ENCODE results near the gene RNF130. TPM values are rescaled to one million over a fixed set of nuclear protein-coding genes. Genes with fewer than 3 reads are reported as not detected.
"Not testable (repeated sequence)": the region's sequence is repeated elsewhere in the genome, so short reads cannot be mapped to it uniquely, and the experiment has no call there.

The RNF130 gene
- total RNA-seq, 1 donor from 2014 or later, result 32.4 TPM

DNA sequence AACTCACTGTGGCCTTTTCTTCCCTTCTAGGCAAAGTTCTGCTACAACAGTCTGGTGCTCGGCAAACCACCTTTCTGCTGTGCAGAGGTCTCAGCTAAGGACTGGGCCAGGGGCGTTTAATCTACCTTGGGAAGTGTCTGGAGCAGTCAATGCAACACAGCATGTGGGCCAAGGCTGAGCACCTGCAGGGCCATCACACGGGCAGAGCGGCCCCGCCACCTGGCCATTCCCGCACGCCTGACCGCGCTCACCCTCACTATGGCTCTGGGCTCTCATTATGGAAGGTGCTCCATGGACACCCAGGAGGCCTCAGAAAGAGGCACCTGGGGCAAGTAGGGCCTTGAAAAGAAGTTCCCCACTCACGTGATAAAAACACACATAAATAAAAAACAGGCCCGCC lies 98.2 kb downstream of the RNF130 start:
- no peak for DNase-seq

DNA sequence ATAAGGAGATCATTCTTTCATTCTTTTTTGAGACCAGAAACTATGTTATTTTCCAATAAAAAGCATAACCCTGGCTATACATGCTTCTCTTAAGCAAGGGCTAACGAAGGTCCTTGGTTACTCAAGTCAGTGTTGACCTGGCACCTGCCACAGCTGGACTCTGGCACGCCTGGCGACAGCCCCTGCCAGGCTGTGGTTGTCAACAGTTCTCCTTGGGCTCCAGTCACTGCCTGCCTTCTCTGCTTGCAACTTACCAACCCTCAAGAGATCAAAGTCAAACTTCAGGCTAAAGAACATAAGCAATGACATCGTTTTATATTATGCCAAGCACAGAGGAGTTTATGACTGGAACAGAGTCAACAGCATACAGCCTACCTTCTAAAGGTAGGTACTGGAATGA lies 102.4 kb downstream of the RNF130 start:
- no peak for DNase-seq

DNA sequence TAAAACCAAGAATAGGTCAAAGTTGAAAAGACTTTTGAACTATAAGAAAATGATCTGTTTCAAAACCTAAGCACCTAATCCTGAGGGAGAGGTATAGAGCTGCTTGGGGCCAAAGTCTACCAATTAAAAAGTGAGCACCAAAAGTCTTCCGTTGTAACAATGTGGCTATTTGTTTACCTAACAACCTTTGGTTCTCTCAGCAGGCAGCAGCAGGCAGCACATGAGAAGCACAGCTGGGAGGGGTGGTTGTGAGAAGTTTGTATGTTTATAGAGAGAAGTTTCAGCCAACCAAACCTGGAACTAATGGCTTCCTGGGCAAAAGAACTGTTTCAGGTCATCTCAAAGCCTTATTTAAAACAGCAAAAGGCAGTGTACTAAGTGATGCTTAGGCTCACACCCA lies 104.1 kb downstream of the RNF130 start:
- DNase-seq, result no peak

DNA sequence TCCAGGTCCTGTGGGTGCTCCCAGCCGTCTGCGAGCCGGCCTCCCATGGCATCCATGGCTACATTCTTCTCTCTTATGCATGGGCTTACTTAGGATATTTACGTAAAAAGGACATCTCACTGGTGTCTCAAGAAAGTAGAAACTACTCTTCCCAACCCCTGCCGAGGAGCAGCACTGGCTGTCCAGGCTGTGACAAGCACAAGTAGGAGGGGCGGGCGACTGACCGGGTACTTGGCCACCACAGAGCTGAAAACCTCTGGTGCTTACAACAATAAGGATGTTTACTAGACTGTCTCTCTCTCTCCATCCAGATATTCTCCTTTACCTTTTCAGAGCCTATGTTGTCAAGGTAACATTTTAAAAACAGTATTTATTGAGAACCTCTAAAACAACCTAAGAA lies 107.5 kb downstream of the RNF130 start:
- DNase-seq, result no peak

DNA sequence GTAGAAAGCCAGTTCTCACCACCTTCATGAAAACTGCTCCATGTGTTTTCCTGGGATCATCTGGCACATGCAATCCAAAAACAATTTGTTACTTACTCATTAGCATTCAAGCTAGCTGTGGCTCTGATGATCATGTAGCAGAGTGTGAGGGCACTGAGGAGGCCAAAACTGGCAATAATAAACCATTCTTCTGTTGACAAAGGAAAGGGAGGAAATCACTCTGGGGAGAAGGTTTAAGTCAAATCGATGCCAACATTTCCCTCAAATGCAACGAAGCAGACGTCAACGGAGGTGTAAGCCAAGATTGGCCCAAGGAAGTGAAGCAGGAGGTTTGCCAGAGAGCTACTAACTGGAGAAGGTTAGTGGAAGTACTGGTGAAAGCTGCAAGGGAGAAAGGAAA lies 108.2 kb downstream of the RNF130 start:
- no peak for DNase-seq

DNA sequence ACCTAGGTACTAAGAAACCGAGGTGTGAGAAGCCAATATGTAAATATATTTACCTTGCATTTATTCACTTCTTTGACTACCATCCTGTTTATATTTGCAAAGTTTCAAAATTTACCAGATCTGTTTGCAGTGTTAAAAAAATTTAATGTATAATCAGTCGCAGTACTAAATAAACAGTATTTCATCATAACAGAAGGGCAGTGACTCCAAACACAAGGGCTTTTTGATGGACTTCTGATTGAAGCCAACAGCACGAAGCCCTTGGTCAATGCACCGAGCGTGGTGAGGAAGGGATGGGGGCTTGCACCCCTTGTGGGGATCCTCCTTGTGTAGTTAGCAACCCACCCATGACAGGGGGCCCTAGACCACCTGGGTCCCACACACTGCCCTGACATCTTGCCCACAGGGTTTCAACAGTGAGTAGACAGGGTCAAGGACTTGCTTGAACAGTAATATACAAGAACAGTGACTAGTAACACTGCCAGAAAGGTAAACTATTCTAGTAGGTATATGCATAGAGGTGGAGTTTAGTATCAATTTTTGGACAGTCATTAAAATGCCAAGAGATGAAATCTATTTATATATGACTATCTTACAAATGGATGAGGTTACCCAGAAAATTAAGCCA lies 111.2 kb downstream of the RNF130 start:
- no peak for DNase-seq

DNA sequence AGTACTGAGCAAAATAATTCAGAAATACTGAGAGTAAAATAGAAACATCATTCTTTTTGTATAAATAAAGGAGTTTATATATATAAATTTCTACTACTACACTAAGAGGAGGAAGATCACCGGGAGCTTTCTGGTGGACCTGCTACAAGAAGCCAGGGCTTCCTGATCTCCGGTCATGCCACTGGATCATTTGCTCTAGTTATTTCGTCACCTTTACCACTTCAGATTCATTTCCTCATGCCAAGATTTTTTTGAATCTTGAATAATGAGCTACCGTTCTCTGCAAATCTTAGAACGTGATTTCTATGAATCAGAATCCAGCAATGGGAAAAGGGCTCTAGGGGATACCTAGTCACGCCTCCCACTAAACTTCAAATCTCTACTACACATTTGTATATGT lies 111.9 kb downstream of the RNF130 start:
- DNase-seq, result no peak

DNA sequence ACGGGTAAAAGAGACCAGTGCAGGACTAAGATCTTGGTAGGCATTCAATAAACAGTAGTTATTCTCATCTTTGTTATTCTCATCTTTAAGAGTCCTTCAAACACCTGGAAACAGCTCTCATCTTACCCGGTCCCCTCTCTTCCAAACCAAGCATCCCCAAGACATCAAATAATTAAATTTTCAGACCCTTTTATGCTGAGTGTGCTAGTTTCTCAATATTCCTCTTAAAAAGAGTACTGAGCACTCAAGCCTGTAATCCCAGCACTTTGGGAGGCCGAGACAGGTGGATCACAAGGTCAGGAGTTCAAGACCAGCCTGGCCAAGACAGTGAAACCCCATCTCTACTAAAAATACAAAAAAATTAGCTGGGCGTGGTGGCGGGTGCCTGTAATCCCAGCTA lies 112.4 kb downstream of the RNF130 start:
- DNase-seq, result not testable (repeated sequence)

DNA sequence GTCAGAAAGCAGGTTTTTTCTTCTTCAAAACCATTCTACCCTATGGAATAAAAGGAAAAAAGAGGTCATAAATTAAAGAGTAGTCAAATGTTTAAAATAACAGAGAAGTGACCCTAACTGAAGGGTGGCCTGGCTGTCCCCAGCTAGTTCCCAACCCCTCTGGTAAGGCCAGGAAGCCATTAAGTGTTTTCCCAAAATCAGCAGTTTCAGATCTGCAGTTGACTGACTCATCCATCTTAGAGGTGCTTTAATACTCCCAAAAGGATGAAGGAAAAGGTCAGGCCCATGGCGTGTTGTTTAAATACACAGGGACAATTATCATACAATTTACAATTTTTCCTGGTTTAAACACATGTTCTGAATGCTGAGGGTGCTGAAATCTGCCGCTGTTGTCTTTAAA lies 115.9 kb downstream of the RNF130 start:
- DNase-seq, result no peak

DNA sequence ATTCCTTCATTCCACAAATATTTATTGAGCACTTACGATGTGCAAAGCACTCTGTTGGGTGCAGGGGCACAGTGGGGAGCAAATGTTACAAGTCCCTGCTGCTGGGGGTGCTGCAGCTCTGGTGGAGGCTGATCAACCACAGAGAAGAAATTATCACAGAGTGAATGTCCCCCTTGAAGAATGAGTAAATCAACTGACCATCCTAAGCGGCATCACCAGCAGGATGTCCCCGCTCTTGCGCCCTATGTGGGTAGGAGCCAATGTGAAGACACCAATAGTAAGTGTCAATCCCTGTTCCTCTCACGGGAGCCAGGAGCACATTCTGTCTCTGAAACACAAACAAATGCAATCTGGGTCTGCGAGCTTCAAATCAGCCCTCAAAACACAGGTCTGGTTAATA lies 116.5 kb downstream of the RNF130 start:
- no peak for DNase-seq

DNA sequence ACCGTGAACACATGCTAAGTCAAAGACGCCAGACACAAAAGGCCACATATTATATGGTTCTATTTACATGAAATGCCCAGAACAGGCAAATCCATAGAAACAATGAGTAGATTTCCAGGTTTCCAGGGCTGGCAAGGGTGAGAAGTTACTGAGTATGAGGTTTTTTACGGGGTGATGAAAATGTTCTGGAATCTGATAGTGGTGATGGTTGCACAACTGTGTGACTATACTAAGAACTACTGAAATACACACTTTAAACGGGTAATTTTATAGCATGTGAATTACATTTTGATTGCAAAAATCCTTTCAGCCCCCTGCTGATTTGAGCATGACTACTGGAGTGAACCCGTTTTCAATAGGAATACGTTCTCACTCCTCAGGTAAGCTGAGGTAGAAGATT lies 117.1 kb downstream of the RNF130 start:
- DNase-seq, result no peak

DNA sequence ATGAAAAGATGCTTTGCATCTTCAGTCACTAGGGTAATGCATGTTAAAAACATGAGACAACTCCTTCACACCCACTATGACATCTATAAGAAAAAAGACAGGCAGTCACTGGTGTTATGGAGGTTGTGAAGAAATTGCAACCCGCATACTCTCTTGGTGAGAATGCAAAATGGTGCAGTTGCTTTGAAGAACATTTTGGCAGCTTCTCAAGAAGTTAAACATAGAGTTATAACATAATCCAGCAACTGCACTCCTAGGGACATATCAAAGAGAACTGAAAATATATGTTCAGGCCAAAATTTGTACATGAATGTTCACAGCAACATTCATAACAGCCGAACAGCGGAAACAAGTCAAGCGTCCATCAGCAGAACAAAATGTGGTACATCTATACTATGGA lies 117.6 kb downstream of the RNF130 start:
- no peak for DNase-seq

DNA sequence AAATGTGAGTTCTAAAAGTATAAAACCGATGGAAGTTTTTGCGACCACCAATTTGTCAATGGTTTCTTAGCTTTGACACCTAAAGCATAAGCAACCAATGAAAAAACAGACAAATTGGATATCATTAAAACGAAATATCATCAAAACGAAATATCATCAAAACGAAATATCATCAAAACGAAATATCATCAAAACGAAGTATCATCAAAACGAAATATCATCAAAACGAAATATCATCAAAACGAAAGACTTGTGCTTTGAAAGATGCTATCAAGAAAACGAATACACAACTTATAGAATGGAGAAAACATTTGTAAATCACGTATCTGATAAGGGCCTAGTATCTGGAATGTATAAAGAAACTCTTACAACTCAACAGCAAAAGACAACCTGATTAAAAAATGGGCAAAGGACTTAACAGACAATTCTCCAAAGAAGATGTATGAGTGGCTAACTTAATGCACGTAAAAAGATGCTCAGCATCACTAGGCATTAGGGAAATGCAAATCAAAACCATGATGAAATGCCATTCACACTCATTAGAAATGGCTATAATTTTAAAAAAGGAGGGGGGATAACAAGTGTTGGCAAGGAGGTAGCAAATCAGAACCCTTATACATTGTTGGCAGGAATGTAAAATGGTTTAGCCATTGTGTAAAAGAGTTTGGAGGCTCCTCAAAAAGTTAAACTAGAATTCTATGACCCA lies 134.4 kb downstream of the RNF130 start:
- DNase-seq, result no peak

DNA sequence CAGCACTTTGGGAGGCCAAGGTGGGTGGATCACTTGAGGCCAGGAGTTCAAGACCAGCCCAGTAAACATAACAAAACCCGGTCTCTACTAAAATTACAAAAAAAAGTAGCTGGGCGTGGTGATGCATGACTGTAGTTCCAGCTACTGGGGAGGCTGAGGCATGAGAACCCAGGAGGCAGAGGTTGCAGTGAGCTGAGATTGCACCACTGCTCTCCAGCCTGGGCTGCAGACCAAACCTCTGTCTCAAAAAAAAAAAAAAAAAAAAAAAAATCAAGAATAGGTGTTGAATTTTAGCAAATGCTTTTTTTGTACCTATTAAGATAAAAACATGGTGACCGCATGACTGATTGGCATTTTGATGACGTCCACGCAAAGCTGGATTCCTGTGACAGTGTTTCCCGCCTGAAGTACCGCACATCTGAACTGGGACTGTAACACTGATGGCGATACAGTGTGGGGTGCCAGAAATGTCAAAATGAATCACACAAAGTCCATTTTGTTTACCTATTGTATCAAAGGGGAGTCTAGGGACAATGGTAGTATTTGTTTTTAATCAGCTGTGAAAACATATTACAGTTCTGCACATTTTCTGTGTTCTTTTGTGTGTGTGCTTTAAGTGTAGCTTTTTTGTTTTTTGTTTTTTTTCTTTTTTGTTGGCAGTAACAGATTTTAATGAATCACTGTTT lies 140.6 kb downstream of the RNF130 start:
- DNase-seq, result no peak

DNA sequence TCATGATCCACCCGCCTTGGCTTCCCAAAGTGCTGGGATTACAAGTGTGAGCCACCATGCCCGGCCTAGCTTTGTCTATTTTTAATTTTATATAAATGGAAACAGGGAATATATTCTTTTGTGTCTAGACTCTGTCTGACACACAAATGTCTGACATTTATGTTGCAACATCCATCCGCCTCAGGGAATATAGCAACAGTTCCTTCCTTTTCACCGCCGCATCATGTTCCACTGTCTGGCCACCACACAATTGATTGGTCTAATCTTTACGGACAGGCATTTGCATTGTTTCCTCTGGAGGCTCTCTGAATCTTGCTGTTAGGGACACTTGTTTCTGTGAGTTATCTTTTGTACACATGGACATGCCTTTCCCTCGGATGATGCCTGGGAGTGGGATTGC lies 143.7 kb downstream of the RNF130 start:
- DNase-seq, result no peak

DNA sequence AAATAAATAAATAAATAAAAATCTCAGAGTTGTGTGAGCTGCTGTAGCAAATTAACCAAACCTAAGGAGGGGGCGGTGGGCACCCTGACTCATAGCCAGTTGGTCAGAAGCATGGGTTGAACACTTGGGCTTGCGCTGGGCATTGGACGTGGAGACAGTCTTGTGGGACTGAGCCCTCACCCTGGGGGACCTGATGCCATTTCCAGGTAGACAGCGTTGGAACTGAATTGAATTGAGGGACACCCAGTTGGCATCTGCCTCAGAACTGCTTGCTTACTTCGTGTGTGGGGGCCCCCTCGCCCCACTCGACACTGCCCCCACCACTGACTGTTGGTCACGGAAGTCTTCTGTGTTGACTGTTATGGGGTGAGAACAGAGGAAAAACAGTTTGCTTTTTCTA lies 144.9 kb downstream of the RNF130 start:
- no peak for DNase-seq

DNA sequence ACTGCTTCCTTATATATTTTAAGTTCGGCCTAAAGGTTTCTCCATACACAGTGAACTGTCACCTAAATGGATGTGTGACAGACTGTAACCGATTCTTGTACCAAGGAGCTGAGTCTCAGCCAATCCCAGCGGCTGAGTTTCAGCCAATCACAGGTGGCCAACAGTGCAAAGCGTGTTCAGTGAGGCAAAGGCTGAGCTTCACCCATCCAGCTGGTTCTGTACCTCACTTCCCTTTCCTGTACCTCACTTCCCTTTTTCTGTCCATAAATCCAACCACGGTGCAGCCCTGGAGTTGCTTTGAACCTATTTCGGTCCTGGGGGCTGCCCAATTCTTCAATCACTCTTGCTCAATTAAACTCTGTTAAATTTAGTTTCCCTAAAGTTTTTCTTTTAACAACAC lies 148.1 kb downstream of the RNF130 start:
- DNase-seq, result no peak

DNA sequence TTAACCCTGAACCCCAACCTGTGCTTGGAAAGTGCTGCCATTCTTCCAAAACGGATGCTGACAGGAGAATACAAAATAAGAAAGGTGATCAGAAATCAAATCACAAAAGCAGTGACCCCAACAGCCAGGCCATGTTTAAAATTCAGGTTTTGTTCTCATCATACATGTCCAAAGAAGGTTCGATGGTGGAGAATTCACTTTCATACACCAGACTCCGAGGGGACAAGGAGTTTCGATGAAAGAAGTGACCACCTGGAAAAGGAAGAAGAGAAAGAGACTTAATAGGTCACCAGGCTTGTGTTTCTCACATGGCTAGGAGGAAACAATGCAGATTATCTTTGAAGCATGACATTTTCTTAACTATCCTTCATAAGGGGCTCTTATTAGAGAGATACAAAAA lies 151.4 kb downstream of the RNF130 start:
- no peak for DNase-seq

DNA sequence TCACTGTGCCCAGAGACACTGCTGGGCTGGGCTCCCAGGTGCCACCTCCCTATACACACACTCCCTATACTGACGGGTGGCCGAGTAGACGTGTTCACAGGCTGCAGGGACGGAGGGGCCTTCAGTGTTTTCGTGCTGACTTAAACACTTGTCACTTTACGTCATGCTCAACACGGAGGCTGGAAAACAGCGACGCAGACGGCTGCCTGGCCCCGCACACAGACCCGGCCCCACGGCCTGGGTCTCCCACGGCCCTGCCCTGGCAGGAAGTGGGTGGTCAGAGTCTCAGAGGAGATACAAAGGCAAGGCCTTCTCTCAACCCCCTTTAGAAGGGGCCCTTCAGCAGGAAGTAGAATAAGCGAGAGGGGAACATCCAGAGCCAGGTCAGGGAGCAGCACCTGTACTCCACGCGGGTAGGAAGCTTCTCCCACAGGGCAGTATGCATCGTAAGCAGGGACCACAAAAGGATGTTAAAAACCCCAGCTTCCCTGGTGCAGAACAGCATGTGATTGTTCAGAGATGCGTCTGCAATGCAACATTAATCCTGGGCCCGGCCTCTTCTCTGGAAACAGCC lies 152.0 kb downstream of the RNF130 start:
- DNase-seq, result no peak

DNA sequence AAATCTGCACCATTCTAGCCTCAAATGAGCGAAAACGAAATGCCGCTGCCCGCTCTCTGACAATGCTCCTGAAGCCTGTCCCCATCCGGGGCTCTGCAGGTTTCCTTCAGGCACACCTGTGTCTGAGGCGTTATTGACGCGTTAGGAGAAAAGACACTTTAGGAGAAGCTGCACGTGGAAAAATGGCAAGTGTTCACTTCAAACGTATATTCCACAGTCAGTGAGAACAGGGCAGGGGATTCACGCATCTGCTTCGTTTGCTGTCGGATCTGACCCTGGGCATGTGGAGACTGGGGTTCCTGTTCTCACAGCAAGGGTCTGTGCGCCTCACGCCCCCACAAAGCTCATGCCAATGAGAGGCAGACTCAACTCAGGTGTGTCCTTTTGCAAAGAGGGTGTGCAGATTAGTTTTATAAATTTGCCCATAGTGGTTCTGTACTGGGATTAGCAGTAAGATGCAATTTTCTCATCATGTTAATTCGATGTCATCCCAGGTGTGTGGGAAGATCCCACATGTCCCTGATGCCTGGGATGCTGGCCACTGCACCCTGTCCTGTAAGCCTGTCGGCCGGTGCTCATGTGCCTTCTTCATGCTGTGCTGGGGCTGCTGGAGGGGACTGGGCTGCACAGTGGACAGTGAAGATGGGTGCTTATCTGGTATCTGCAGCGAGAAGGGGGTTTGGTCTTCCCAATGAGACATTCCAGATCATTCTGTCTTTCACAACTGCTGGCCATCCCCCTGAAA lies 152.6 kb downstream of the RNF130 start:
- no peak for DNase-seq

DNA sequence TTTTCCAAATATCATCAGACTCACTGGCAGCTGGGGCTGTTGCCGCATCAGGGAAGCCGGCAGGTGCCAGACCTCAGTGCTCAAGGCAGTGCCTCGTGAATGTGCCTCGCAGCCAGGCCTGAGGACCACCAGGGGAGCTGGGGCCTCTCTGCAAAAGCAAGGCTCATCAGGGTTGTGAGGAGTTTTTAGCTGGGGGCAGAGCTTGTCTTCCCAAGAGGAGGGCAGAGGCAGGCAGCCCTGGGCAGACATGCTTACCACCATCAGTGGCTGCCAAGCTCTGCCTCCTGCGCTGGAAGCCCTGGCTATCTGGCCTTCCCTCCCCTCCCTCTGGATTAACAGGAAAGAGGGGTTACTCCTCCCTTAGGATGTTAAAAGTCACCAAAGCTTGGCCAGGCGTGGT lies 155.0 kb downstream of the RNF130 start:
- no peak for DNase-seq

DNA sequence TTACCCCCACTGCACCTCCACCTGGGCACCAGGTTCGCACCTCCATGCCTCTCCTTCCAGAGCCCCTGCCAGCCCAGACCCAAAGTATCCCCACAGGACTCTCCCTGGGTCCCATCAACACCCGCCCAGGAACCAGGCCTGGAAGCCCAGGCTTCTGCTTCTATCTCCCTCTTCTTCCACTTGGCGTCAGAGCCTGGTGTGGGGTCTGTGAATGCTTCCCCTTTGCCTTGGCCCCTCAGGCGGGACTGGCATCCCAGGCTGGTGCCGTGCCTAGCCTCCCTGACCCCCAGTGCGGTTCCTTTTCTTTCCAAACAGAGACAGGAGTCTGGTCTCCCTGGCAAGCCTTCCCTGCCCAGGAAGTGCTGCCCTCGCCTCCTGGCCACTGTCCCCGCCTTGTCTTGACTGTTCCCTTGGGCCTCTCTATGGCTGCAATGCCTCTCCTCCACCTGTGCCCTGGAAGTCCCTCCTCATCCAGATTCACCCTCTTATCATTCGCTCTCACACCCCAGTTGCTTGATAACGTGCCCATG lies 156.1 kb downstream of the RNF130 start:
- no peak for DNase-seq
